ENCODE results near the gene MEIKIN.
"Not testable (repeated sequence)": the region's sequence is repeated elsewhere in the genome, so short reads cannot be mapped to it uniquely, and the experiment has no call there.

DNA sequence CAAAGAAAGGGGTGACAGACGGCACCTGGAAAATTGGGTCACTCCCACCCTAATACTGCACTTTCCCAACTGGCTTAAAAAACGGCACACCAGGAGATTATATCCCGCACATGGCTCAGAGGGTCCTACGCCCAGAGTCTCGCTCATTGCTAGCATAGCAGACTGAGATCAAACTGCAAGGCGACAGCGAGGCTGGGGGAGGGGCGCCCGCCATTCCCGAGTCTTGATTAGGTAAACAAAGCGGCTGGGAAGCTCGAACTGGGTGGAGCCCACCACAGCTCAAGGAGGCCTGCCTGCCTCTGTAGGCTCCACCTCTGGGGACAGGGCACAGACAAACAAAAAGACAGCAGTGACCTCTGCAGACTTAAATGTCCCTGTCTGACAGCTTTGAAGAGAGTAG, 74.2 kb downstream of the MEIKIN start:
- TF ChIP-seq, protein P1, sequence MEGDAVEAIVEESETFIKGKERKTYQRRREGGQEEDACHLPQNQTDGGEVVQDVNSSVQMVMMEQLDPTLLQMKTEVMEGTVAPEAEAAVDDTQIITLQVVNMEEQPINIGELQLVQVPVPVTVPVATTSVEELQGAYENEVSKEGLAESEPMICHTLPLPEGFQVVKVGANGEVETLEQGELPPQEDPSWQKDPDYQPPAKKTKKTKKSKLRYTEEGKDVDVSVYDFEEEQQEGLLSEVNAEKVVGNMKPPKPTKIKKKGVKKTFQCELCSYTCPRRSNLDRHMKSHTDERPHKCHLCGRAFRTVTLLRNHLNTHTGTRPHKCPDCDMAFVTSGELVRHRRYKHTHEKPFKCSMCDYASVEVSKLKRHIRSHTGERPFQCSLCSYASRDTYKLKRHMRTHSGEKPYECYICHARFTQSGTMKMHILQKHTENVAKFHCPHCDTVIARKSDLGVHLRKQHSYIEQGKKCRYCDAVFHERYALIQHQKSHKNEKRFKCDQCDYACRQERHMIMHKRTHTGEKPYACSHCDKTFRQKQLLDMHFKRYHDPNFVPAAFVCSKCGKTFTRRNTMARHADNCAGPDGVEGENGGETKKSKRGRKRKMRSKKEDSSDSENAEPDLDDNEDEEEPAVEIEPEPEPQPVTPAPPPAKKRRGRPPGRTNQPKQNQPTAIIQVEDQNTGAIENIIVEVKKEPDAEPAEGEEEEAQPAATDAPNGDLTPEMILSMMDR (IDR thresholded peaks at IDR 0.05), result not testable (repeated sequence)
- not testable (repeated sequence) for TF ChIP-seq POLR2A (IDR thresholded peaks at IDR 0.05; ENCODE audit: low read depth)

Data from esophagus muscularis mucosa (tissue), 3 donors.